Measurements from ENCODE around the gene TMC8.

Gene TMC8

GRCh38 chr17:78185981-78186691 lies 55.6 kb downstream of the TMC8 start:
- DNase-seq (ENCODE audit: low read depth), result peak; percentile 44
- peak overlapping the region; percentile 76 for H3K4me3 ChIP-seq (ENCODE audit: control insufficient read depth, low read depth, low read length)
- TF ChIP-seq CTCF (conservative IDR thresholded peaks at IDR 0.05; ENCODE audit: control insufficient read depth, insufficient read depth, low read depth, low read length), result no peak

- TF ChIP-seq CTCF (conservative IDR thresholded peaks at IDR 0.05; ENCODE audit: control insufficient read depth, insufficient read depth, low read depth, low read length), result peak; percentile 51
- peak within 1 kb of the TSS; percentile 76 for H3K4me3 ChIP-seq (ENCODE audit: control insufficient read depth, low read depth, low read length)
- DNase-seq (ENCODE audit: low read depth), result peak; percentile 95
Measured at GRCh38 chr17:78186692-78187595, 56.4 kb downstream of the TMC8 start, which contains the start of the genes AFMID and TK1. AFMID (plus strand) TSS chr17:78187362; CDS start chr17:78187371, 9 bp downstream. TK1 (minus strand) TSS chr17:78187052; CDS start chr17:78186994, 58 bp downstream.
